SU-DHL-6 (cell line): Measurements from ENCODE around the gene NFYA.

Experiments
- CTCF ChIP-seq: fragments of 200-600 bp; sonication (generic); IDR thresholded peaks from one replicate; pipeline ENCODE4 v1.5.1; 2017; ENCODE audit warnings: antibody characterized with exemption, mild to moderate bottlenecking, low read length, moderate library complexity; ENCODE audit not compliant: insufficient read depth, poor library complexity, severe bottlenecking
- EZH2phosphoT487 ChIP-seq: fragments of 200-600 bp; sonication (generic), shearing (Covaris generic); conservative IDR thresholded peaks from 2 replicates; pipeline ENCODE4 v1.6.1; 2018; ENCODE audit warnings: mild to moderate bottlenecking, antibody characterized with exemption, low read length, moderate library complexity, mixed read lengths

GRCh38 chr6:41063884-41064285, 8.9 kb upstream of the NFYA start:
- TF ChIP-seq CTCF (no peak), EZH2phosphoT487 (no peak)
